ENCODE results near the gene ETF1. TPM values are rescaled to one million over a fixed set of nuclear protein-coding genes. Genes with fewer than 3 reads are reported as not detected.

The ETF1 gene
- total RNA-seq, 1 donor from 2014 or later = 60.6 TPM

DNA sequence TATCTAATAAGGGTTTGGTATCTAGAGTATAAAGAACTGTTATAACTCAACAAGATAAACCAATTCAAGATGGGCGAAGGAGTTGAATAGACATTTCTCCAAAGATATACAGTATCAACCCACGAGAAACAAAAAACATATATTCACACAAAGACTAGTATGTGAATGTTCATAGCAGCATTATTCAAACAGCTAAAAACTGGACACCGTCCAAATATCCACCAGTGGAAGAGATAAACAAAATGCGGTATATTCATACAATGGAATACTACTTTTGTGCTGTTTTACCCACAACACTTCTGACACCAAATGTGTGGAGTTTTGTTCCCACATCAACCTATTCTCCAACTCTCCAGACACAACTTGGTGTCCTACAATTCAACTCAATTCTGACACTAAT, 44.7 kb downstream of the ETF1 start:
- TF ChIP-seq POLR2A (IDR thresholded peaks at IDR 0.05) (no peak), POLR2AphosphoS5 (IDR thresholded peaks at IDR 0.05; ENCODE audit: insufficient read depth in 1 of 2, low read depth in 1 of 2) (no peak)
- TF ChIP-seq, protein P1, sequence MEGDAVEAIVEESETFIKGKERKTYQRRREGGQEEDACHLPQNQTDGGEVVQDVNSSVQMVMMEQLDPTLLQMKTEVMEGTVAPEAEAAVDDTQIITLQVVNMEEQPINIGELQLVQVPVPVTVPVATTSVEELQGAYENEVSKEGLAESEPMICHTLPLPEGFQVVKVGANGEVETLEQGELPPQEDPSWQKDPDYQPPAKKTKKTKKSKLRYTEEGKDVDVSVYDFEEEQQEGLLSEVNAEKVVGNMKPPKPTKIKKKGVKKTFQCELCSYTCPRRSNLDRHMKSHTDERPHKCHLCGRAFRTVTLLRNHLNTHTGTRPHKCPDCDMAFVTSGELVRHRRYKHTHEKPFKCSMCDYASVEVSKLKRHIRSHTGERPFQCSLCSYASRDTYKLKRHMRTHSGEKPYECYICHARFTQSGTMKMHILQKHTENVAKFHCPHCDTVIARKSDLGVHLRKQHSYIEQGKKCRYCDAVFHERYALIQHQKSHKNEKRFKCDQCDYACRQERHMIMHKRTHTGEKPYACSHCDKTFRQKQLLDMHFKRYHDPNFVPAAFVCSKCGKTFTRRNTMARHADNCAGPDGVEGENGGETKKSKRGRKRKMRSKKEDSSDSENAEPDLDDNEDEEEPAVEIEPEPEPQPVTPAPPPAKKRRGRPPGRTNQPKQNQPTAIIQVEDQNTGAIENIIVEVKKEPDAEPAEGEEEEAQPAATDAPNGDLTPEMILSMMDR (IDR thresholded peaks at IDR 0.05) = no peak
- no peak overlapping the region for H3K4me3 ChIP-seq
- H3K27me3 ChIP-seq = no peaks in the 10 kb centered on the region
- peaks cover 19% of the 10 kb centered on the region for H3K4me1 ChIP-seq
- no peak overlapping the region for H3K27ac ChIP-seq
- no peak for DNase-seq (ENCODE audit: extremely low spot score in 2 of 2)
- no peaks in the 10 kb centered on the region for H3K36me3 ChIP-seq
- intact Hi-C loops (cut with DNase I) = no loop called here
- H3K9me3 ChIP-seq = no peaks in the 10 kb centered on the region

DNA sequence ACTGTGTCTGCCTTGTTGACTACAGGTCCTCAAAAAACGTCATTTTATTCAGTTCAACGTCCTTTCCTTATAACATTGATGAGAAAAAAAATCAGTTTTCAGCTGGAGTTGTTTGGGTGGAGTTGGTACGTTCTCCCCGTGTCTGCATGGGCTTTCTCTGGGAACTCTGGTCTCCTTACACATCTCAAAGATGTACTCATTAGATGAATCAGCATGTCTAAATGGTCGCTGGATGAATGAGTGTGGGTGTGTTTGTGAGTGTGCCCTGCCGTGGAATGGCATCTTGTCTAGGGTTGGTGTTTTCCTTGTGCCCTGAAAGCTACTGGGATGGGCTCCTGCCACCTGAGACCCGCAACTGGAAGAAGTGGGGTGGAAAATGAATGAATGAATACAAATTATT, 47.7 kb downstream of the ETF1 start:
- intact Hi-C loops (cut with DNase I) = no loop called here
- TF ChIP-seq, protein P1 (IDR thresholded peaks at IDR 0.05) = no peak
- no peak for TF ChIP-seq POLR2AphosphoS5 (IDR thresholded peaks at IDR 0.05; ENCODE audit: insufficient read depth in 1 of 2, low read depth in 1 of 2)
- no peak for TF ChIP-seq POLR2A (IDR thresholded peaks at IDR 0.05)

DNA sequence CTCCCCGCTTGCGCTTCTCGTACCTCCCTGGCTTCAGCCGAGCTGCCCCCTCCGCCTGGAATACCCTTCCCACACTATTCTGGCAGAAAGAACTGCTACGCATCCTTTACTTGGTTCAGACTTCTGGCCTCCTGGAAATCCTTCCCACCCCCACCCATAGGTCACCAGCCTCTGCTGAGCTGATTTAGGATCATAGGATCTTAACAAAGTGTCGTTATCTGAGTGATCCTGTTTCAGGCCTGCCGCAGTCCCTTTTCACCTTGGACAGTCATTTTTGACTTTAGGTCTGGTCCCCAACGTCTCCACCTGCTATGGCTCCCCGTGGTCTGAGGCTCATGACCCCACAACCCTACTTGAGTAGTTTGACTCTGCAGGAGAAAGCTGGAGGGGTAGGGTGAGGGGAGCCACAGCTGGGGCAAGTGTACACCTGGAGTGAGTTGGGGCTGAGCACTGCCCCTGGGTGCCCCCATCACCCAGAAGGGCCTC, 50.4 kb downstream of the ETF1 start:
- peaks cover 37% of the 10 kb centered on the region for H3K4me1 ChIP-seq
- H3K9me3 ChIP-seq = no peaks in the 10 kb centered on the region
- H3K27me3 ChIP-seq = no peaks in the 10 kb centered on the region
- peak overlapping the region; percentile 80 for H3K27ac ChIP-seq
- no peak for TF ChIP-seq POLR2A (IDR thresholded peaks at IDR 0.05)
- TF ChIP-seq POLR2AphosphoS5 (IDR thresholded peaks at IDR 0.05; ENCODE audit: insufficient read depth in 1 of 2, low read depth in 1 of 2) = no peak
- TF ChIP-seq, protein P1 (IDR thresholded peaks at IDR 0.05) = no peak
- DNase-seq (ENCODE audit: extremely low spot score in 2 of 2) = no peak
- H3K36me3 ChIP-seq = no peaks in the 10 kb centered on the region
- intact Hi-C loops (cut with DNase I) = loop anchor here (1.0 kb wide), 1 partner anchor 27 kb away; the partner anchor contains the start of gene EGR1
- H3K4me3 ChIP-seq = peak overlapping the region; percentile 56 to 58

More for the DNA sequence above, 47.7 kb downstream of the ETF1 start:
- no peaks in the 10 kb centered on the region for H3K36me3 ChIP-seq
- no peaks in the 10 kb centered on the region for H3K27me3 ChIP-seq
- DNase-seq (ENCODE audit: extremely low spot score in 2 of 2) = no peak
- peaks cover 32% of the 10 kb centered on the region for H3K4me1 ChIP-seq
- no peak overlapping the region for H3K27ac ChIP-seq
- H3K9me3 ChIP-seq = no peaks in the 10 kb centered on the region
- no peak overlapping the region for H3K4me3 ChIP-seq

DNA sequence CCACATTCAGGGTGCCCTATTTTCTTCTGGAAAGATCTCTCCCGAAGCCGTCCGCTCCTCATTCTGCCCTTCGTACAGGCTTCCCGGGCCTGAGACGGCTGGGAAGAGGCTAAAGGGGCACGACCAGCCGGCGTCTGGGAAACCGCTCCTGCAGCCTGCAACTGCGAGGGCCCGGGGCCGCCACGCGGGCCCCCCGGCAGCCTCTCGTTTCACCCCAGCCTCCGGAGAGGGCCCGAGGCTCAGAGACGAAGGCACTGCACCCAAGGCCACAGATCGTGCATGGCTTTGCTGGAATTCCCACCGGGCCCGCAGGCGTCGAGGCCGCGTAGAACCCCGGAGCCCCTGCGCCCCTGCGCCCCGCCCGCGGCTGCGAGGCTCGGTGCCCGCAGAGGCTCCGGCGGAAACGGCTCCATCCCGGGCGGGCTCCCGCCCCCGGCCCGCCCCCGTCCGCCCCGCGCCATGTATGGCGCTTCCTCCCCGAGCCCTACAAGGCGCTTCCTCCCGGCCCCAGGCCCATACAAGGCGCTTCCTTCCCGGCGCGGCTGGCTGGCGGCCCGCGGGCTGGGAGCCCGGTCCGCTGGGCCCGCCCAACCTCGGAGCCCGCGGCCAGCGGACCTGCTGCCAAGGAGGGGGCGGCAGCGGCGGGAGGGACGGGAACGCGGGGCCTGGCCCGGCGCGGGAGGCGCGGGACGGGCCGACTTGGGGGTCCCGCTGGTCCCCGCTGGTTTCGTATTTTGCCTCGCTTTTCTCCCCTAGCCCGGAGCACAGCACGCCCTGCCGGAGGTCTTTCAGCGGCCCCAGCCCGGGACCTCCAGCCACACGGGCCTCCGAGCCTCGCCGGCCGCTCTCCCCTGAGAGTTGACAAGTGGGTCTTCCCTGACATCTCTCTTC, 51.1 kb downstream of the ETF1 start:
- TF ChIP-seq POLR2A (IDR thresholded peaks at IDR 0.05) (no peak), POLR2AphosphoS5 (IDR thresholded peaks at IDR 0.05; ENCODE audit: insufficient read depth in 1 of 2, low read depth in 1 of 2) (peak in 1 of 2 donors; percentile 44)
- H3K27me3 ChIP-seq = no peaks in the 10 kb centered on the region
- peak overlapping the region; percentile 56 to 58 for H3K4me3 ChIP-seq
- no peaks in the 10 kb centered on the region for H3K9me3 ChIP-seq
- H3K36me3 ChIP-seq = no peaks in the 10 kb centered on the region
- no peak for DNase-seq (ENCODE audit: extremely low spot score in 2 of 2)
- peaks cover 37% of the 10 kb centered on the region for H3K4me1 ChIP-seq
- intact Hi-C loops (cut with DNase I) = loop anchor here (1.0 kb wide), 1 partner anchor 27 kb away; the partner anchor contains the start of gene EGR1
- peak overlapping the region; percentile 80 for H3K27ac ChIP-seq

DNA sequence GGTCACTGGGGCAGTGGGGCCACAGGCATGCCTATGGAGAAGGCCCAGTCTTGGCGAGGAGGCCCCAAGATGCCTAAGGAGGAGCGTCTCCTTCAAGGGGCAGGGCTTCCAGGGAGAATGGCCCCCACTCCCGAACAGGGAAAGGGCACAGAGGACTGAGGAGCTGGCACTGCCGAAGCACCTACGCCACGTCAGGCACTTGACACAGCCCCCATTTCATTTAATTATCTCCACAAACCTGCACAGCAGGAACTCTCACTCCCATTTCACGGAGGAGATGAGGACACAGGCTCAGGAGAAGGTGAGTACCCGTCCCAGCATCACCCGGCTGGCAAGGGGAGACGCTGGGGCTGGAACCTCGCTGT, 51.8 kb downstream of the ETF1 start:
- no peaks in the 10 kb centered on the region for H3K27me3 ChIP-seq
- peak overlapping the region; percentile 78 for H3K27ac ChIP-seq
- TF ChIP-seq POLR2A (IDR thresholded peaks at IDR 0.05) = no peak
- TF ChIP-seq, protein P1 (IDR thresholded peaks at IDR 0.05) = no peak
- TF ChIP-seq POLR2AphosphoS5 (IDR thresholded peaks at IDR 0.05; ENCODE audit: insufficient read depth in 1 of 2, low read depth in 1 of 2) = no peak
- H3K4me3 ChIP-seq = peak overlapping the region; percentile 56 to 58
- no peak for DNase-seq (ENCODE audit: extremely low spot score in 2 of 2)
- intact Hi-C loops (cut with DNase I) = no loop called here
- H3K36me3 ChIP-seq = no peaks in the 10 kb centered on the region
- H3K9me3 ChIP-seq = no peaks in the 10 kb centered on the region
- peaks cover 37% of the 10 kb centered on the region for H3K4me1 ChIP-seq

Measured in vagina (tissue), 2 donors.